ENCODE data around the gene CREB3L1. TPM values are rescaled to one million over a fixed set of nuclear protein-coding genes. Genes with fewer than 3 reads are reported as not detected.

CREB3L1 gene
- total RNA-seq, 1 donor from 2014 or later, result 0.43 TPM

GRCh38 chr11:46240371-46240770 is 37.1 kb upstream of the CREB3L1 start:
- H3K4me1 ChIP-seq, result peaks cover 17% of the 10 kb centered on the region
- H3K27ac ChIP-seq, result no peak overlapping the region
- no peaks in the 10 kb centered on the region for H3K79me2 ChIP-seq (ENCODE audit: low read depth)
- peaks cover under 1% of the 10 kb centered on the region for H3K9me3 Mint-ChIP-seq
- no peak overlapping the region for H3K27ac Mint-ChIP-seq
- H3K4me2 ChIP-seq, result no peak overlapping the region
- no peak overlapping the region for H3K4me3 ChIP-seq
- H3K36me3 ChIP-seq, result no peaks in the 10 kb centered on the region
- peaks cover 35% of the 10 kb centered on the region for H3K27me3 ChIP-seq
- TF ChIP-seq CTCF (IDR thresholded peaks at IDR 0.05) (no peak), EZH2phosphoT487 (IDR thresholded peaks at IDR 0.05) (no peak), EZH2 (IDR thresholded peaks at IDR 0.05) (no peak)
- H3K27me3 Mint-ChIP-seq (ENCODE audit: insufficient read depth, low read depth), result peaks cover 23% of the 10 kb centered on the region
- peaks cover 46% of the 10 kb centered on the region for H3K4me1 Mint-ChIP-seq
- H3K9me3 ChIP-seq (ENCODE audit: low read depth), result no peaks in the 10 kb centered on the region
- DNase-seq (ENCODE audit: low spot score), result no peak
- H3K9ac ChIP-seq, result no peak overlapping the region
- no peaks in the 10 kb centered on the region for H4K20me1 ChIP-seq (ENCODE audit: low read depth)
- no peaks in the 10 kb centered on the region for H3K36me3 Mint-ChIP-seq
- peaks cover 46% of the 10 kb centered on the region for H3F3A ChIP-seq (ENCODE audit: low read depth)
- no peak overlapping the region for H3K4me3 Mint-ChIP-seq
- no peak overlapping the region for H2AFZ ChIP-seq (replicated peaks)

- Histone ChIP-seq H3F3A (ENCODE audit: low read depth) (peaks cover 44% of the 10 kb centered on the region), H3K4me2 (no peak overlapping the region), H3K79me2 (ENCODE audit: low read depth) (no peaks in the 10 kb centered on the region), H3K4me3 (no peak overlapping the region), H4K20me1 (ENCODE audit: low read depth) (no peaks in the 10 kb centered on the region), H3K27ac (no peak overlapping the region), H3K4me1 (peaks cover 17% of the 10 kb centered on the region), H2AFZ (replicated peaks) (no peak overlapping the region), H3K36me3 (no peaks in the 10 kb centered on the region), H3K9ac (no peak overlapping the region), H3K9me3 (ENCODE audit: low read depth) (no peaks in the 10 kb centered on the region), H3K27me3 (peaks cover 32% of the 10 kb centered on the region)
- no peak for TF ChIP-seq EZH2phosphoT487 (IDR thresholded peaks at IDR 0.05)
- TF ChIP-seq EZH2 (IDR thresholded peaks at IDR 0.05), result no peak
- no peak for TF ChIP-seq CTCF (IDR thresholded peaks at IDR 0.05)
- Mint-ChIP-seq H3K4me1 (peaks cover 46% of the 10 kb centered on the region), H3K4me3 (no peak overlapping the region), H3K36me3 (no peaks in the 10 kb centered on the region), H3K27me3 (ENCODE audit: insufficient read depth, low read depth) (peaks cover 22% of the 10 kb centered on the region), H3K27ac (no peak overlapping the region), H3K9me3 (no peaks in the 10 kb centered on the region)
- DNase-seq (ENCODE audit: low spot score), result no peak
Observed at GRCh38 chr11:46240861-46241260, 36.6 kb upstream of the CREB3L1 start.

GRCh38 chr11:46242041-46242951 is 35.2 kb upstream of the CREB3L1 start:
- peaks cover 39% of the 10 kb centered on the region for H3F3A ChIP-seq (ENCODE audit: low read depth)
- peaks cover 17% of the 10 kb centered on the region for H3K4me1 ChIP-seq
- peak overlapping the region; percentile 65 for H3K27ac ChIP-seq
- H3K27me3 ChIP-seq, result peaks cover 18% of the 10 kb centered on the region
- no peak overlapping the region for H3K9ac ChIP-seq
- Mint-ChIP-seq H3K27me3 (ENCODE audit: insufficient read depth, low read depth) (peaks cover 14% of the 10 kb centered on the region), H3K4me1 (peaks cover 39% of the 10 kb centered on the region), H3K27ac (peak overlapping the region; percentile 62), H3K36me3 (no peaks in the 10 kb centered on the region), H3K9me3 (no peaks in the 10 kb centered on the region), H3K4me3 (peak overlapping the region; percentile 86)
- no peaks in the 10 kb centered on the region for H3K36me3 ChIP-seq
- no peaks in the 10 kb centered on the region for H3K79me2 ChIP-seq (ENCODE audit: low read depth)
- H3K4me2 ChIP-seq, result peak overlapping the region; percentile 78
- peak overlapping the region; percentile 41 for H3K4me3 ChIP-seq
- DNase-seq (ENCODE audit: low spot score), result no peak
- H4K20me1 ChIP-seq (ENCODE audit: low read depth), result no peaks in the 10 kb centered on the region
- TF ChIP-seq EZH2phosphoT487 (IDR thresholded peaks at IDR 0.05) (no peak), CTCF (IDR thresholded peaks at IDR 0.05) (no peak), EZH2 (IDR thresholded peaks at IDR 0.05) (no peak)
- H3K9me3 ChIP-seq (ENCODE audit: low read depth), result no peaks in the 10 kb centered on the region
- H2AFZ ChIP-seq (replicated peaks), result peak overlapping the region; percentile 80
